Hepatocyte (in vitro differentiated cells): ENCODE measurements around the gene CIDEC.

Experiments used
- CTCF ChIP-seq: fragments of 200-600 bp; sonication (generic); IDR thresholded peaks from 2 replicates; pipeline ENCODE4 v1.5.1; 2016; ENCODE audit warnings: antibody characterized with exemption, mild to moderate bottlenecking; ENCODE audit not compliant: poor library complexity
- EZH2phosphoT487 ChIP-seq: fragments of 200-600 bp; sonication (generic); IDR thresholded peaks from one replicate; pipeline ENCODE4 v1.6.1; 2018; ENCODE audit warnings: antibody characterized with exemption, mild to moderate bottlenecking, low read depth, moderate library complexity; ENCODE audit not compliant: unreplicated experiment, severe bottlenecking

GRCh38 chr3:9831253-9831652 is 48.8 kb downstream of the CIDEC start:
- TF ChIP-seq CTCF (no peak), EZH2phosphoT487 (no peak)
